Lower leg skin (tissue), 3 donors: ENCODE data around the gene ZNF669.

Source experiments
- CTCF ChIP-seq, 3 donors: fragments of 450-650 bp; IDR thresholded peaks; one replicate each; pipeline ENCODE4 v1.5.1; 2016; ENCODE audit warnings: antibody characterized with exemption in 3 of 3, mild to moderate bottlenecking in 3 of 3, moderate library complexity in 2 of 3
- POLR2A ChIP-seq, 2 donors: fragments of 450-650 bp; IDR thresholded peaks; one replicate each; pipeline ENCODE4 v1.6.1; 2016 to 2017; ENCODE audit warnings: antibody characterized with exemption in 2 of 2, mild to moderate bottlenecking in 1 of 2, moderate library complexity in 1 of 2

GRCh38 chr1:247113094-247113497 lies 8.9 kb upstream of the ZNF669 start:
- TF ChIP-seq CTCF (IDR thresholded peaks at IDR 0.05), result no peak
- TF ChIP-seq POLR2A (IDR thresholded peaks at IDR 0.05), result no peak
